NCI-H2227 (cell line): Measurements from ENCODE around the gene HNF4A.
A peak's percentile ranks its signal among the peaks of the same experiment; 100 is the strongest.
"Not testable (repeated sequence)": the region's sequence is repeated elsewhere in the genome, so short reads cannot be mapped to it uniquely, and the experiment has no call there.

Source experiments
- DNase-seq: peaks from one replicate; lab custom pipeline; 2025; ENCODE audit not compliant: unreplicated experiment; lab: John Stamatoyannopoulos, UW

HNF4A gene

DNA sequence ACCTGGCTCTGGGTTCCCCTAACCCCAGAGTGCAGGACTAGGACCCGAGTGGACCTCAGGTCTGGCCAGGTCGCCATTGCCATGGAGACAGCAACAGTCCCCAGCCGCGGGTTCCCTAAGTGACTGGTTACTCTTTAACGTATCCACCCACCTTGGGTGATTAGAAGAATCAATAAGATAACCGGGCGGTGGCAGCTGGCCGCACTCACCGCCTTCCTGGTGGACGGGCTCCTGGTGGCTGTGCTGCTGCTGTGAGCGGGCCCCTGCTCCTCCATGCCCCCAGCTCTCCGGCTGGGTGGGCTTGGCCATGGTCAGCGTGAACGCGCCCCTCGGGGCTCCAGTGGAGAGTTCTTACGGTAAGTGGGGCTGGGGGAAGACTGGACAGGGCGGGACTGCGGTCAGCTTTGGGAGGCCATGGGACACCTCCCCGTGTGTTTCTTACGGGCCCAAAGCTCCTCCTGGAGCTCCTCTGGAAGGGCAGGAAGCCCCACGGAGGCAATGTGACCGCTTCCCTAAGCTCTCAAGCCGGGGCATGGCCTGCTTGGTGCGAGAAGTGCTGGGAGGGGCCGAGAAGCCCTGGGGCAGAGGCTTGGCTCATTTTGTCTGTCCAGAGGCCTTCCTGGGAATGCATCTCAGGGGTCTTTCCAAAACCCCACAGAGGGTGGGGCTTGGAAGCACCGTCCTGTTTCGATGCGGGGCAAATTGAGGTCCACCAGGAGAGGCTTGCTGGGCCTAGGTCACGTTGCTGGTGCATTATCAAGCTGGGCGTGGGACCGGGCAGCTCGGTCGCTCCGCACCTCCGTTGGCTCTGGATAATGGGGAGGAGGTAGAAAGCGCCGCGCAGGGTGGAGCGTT lies at the start of gene HNF4A:
Gene HNF4A, plus strand, starts transcription at position 202 of the 855 bp plus-strand sequence. Its CDS starts 106 bp downstream, at position 308.
- no peak for DNase-seq

DNA sequence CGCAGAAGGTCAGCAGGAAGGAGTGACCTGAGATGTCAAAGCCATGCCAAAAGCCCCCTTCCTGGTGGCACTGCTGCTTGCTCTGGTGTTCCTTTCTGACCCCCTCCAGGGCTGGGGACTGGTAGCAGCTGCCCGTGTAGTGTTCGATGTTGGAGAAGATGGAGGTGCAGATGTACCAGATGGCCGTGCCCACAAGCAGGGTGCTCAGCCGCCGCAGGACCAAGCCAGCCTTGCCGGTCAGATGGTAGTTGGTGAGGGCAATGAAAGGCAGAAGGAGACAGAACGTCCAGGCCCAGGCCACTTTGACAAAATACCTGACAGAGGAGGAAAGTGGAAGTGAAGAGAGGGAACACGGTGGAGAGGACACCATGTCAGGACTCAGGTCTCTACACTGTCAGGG lies 48.6 kb upstream of the HNF4A start:
- no peak for DNase-seq

DNA sequence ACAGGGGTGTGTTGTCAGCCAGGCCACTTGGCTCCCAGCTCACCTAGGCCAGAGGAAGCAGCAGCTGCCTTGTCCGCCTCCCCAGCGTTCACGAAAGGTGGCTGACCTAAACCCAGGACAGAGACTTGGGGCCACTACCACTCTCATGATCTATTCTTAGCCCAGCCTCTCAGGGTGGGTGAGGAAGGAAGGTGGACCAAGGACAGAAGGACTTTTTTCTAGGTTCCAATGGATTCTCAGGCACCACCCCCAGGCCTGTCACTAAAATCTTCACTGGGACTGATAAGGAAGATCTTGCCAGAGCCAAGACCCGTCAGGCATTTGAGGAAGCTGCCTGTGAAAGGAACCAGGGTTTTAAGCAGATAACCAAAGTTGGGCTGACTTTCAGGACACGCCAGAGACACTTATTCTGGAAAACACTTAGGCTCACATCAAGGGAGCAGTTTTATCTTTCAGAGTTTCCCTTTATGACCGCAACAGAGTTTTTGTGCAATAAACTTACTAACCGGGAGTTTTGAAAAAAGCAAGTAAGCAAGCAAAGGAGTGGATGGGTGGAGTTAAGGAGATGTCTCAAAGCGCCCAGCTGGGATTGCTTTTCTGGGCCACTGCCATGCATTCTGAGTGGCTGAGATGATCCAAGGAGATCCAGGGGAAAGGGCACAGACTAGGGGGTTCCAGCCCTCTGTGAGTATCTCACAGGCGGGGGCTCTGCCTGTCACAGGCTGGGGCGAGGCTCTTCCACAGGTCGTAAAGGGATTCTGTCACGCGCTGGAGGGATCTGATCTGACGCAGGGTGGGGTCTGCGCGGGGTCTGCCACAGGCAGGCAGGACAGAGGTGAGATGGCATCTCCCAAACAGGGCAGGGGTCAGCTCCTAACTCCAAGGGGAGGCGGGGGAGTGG lies 45.5 kb upstream of the HNF4A start:
- DNase-seq: no peak

DNA sequence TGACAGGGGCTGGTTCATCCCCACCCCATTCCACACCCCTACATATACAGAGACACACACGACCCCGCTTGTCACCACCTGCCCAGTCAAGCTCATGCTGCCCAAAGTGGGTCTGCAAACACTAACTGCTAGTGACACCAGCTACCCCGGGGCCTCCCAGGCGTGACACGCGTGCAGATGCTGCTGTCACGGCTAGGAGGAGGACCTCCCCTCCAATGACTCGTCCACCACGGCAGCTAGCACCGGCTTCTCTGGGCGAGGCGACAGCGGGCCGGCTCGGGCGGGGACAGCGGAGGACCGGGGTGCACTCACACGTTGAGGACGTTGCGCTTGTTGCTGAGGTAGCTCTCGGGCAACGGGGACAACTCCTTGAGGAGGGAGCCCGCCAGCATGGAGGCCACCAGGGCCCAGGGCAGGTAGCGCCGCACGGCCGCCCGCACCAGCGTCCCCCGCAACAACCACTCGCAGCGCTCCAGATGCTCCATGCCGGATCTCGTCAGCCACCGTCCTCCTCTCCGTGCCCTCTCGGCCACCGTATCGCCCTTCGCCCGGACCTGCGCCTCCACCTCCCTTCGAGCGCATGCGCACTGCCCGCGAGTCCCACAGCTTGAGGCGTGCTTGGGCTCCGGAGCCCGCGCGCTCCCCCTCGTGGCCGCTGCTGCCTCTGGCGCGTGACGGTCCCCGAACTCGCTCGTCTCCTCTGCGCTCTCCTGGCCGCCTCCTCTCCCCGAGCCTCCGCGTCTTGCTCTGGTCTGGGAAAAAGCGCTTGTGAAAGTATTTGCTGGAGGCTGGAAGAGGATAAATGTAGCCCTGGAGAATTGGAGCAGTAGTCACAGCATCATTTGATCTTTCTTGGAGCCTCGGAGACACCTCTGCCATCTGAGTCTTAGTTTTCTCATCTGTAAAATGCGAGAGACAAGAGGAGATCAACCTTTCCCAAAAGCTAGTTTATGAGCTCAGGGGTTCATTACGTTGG lies 44.5 kb upstream of the HNF4A start, which contains the start of gene FITM2:
Gene FITM2, minus strand, starts transcription at position 539 of the 976 bp plus-strand sequence. Its CDS starts 54 bp downstream, at position 485.
- DNase-seq: peak; percentile 99

DNA sequence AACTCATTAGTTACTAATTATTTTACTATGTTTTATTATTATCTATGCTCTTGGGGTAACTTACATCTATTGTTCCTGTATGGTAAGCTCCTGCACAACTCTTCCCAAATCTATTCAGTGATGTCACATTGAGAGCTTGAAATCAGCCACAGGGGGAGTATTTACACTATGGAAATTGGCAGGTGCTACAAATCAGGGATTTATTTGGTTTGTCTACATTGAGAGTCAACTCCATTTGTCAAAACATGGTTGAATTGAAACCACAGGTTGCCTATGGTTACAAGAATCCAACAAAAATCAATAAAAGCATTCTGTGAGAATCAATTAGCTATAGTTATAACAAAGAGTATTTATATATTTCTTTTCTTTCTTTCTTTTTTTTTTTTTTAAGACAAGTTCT lies 40.6 kb upstream of the HNF4A start:
- no peak for DNase-seq

DNA sequence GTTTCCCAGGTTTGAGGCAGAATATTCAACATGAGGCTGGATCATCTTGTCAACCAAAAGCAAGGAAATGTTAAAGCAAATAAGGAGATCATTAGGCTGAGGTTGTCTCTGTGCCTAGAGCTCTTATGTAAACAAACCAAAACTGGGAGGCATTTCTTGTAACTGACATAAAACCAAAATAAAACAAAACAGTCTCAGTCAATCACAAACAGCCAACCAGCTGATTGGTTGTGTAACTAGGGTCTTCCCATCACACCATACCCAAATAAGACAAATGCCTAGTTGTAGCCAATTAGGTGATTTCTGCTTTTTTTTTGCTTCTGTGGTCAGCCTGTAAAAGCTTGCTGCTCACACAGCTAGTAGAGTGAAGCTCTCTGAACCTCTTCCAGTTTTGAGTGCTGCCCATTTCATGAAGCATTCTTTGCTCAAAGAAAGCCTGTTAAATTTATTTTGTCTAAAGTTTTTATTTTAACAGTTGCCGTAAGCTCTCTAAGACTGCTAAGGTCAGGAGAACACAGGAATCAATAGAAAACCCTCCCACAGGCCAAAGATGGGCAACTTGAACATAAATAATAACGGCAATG lies 35.6 kb upstream of the HNF4A start:
- no peak for DNase-seq

DNA sequence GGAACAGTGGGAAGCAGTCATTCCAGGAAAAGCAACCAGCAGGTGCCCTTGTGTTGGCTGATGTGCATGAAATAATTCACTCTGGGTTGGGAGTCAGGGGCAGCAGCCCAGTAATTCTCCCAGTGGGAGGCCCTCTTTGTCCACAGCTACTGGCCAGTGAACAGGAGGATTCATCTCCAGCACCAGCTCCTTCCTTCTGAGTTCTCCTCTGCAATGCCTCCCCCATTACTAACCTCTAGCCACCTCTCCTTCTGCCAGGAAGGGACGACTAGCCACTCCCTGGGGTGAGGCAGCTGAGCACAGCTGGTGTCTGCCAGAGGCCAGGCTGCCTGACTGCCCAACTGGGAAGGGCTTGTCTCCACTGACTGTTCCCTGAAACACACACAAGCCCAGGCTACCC lies 31.2 kb upstream of the HNF4A start:
- DNase-seq: peak; percentile 86

DNA sequence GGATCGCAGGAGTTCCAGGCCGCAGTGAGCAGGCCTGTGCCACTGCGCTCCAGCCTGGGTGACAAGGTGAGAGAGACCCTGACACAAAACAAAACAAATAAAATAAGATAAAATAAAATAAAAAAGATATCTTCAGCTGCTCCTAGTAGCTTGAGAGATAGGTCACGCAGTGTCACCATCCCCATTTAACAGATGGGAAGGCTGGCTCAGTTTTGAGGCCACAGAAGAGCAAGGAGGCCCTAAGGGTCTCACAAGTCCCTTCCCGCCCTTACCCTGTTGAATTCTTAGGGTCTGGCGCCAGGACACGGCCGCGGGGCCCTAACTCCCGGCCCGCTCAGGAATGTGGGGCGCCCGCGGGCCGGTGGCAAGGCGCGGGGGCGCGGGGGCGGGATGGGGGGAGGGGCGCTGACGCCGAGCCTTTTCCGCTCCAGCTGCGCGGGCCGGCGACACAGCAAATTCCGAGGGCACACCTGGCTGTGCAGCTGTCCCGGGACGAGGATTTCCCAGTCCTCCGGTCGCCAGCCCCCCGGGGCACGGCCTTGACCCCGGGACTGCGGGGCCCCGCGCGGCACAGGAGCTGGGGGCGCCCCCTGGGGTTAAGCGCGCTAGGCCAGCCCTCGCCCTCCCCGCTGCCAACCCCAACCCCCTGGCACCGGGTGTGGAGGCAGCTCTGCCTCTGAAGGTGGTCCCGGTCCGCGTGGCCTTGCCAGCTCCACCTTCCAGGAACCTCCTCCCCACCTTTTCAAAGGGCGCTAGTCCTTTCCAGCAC lies 28.9 kb upstream of the HNF4A start:
- no peak for DNase-seq

DNA sequence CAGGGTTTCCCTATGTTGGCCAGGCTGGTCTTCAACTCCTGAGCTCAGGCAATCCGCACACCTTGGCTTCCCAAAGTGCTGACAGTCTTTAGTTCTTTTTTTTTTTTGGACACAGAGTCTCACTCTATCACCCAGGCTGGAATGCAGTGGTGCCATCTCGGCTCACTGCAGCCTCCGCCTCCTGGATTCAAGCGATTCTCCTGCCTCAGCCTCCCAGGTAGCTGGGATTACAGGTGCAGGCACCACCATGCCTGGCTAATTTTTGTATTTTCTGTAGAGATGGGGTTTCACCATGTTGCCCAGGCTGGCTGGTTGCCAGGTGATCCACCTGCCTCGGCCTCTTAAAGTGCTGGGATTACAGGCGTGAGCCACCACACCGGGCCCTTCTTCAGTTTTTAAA lies 27.8 kb upstream of the HNF4A start:
- DNase-seq: not testable (repeated sequence)

DNA sequence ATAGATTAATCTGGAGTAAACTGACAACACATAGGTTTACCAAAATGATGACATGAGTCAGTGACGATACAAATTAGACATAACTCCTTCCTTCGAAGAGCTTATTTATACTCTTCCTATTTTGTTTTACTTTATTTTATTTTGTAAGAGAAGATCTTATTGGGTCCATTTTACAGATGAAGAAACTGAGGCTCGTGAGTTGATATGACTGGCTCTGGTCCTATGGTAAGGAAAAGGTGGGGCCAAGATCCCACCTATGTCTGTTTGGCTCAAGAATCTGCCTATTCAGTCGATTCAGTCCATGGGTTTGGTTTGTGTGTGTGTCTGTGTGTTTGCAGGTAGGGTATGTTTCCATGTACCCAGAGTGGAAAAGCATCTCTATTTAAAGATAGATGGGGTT lies 27.1 kb upstream of the HNF4A start:
- DNase-seq: no peak

DNA sequence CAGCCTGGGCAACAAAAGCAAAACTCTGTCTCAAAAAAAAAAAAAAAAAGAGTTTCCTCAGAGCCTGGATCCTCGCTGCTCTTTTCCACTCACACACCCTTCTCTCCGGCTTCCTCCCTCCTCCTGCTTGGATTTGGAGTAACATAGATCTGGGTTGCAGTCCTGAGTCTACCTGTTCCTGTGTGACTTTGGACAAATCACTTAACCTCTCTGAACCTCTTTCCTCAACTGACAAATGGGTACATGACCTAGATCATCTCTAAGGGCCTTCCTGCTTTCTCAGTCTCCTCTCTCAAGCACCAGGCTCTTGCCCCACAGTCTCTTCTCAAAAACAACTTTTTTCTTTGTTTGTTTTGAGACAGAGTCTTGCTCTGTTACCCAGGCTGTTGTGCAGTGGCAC lies 24.3 kb upstream of the HNF4A start:
- no peak for DNase-seq

DNA sequence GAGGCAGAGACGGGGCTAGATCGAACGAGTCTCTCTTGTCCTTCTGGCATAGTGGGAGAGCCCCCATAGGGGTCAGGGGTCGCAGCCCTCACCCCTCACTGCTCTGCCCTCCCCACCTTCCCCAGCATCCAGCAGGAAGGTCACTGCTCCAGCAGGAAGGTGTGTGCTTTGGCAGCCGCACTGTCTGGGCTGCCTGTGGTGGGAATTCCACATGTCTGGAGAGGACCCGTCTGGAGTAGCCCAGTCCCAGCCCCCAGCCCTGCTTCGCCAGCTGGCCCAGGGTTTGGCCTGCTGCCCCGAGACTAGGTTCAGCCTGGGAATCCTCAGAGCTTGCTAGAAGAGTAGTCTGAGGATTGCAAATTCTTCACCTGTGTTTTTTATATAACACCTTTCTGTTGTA lies 21.2 kb upstream of the HNF4A start:
- no peak for DNase-seq

DNA sequence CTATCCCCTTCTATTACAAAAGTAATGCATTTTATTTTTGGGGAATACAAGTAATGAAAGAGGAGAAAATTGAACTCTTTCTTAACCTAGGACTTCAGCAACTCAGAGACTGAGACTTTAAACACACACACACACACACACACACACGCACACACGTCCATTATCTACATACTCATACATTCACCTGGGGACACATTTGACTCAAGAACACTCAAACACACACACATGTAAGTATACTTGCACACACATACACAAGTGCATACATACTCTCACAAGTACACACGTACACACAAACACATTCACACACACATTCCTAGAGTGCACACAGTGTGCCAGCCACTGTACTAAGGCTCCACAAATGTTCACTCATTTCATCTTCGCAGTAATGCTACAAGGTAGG lies 20.8 kb upstream of the HNF4A start:
- DNase-seq: no peak

DNA sequence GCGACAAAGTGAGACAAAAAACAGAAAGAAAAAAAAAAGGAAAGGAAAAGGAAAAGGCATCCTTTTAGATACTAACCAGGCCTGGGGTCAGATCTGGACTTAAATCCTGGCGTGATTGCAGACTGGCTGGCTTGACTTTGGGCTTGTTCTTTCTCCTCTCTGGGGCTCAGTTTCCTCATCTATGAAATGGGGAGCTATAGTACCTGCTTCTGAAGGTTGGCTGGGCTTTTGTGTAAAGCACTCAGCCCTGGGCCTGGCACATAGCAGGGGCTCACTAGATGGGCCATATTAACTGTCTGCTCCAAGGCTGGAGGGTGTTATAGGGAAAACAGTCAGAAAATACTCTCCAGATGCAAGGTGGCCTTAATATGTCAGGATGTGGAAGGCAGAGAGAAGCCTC lies 19.8 kb upstream of the HNF4A start:
- DNase-seq: no peak

DNA sequence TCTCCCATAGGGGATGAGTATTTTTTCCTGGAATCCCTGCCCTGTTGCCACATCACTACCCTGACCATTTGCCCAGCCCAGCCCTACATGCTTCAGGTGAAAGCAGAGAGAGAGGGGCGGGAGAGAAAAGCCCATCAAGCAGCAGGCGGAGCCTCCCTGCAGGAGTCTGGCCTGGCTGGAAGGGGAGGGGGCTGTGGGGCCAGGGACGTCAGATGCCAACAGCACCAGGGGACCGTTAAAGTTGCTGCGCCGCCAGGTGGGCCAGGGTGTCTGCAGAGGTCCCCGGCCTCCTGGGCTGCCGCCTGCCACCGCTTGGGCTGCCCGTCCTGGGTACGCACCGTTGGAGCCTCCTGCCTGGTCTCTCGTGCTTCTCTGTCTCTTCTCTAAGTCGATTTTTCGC lies 19.4 kb upstream of the HNF4A start:
- peak; percentile 30 for DNase-seq

DNA sequence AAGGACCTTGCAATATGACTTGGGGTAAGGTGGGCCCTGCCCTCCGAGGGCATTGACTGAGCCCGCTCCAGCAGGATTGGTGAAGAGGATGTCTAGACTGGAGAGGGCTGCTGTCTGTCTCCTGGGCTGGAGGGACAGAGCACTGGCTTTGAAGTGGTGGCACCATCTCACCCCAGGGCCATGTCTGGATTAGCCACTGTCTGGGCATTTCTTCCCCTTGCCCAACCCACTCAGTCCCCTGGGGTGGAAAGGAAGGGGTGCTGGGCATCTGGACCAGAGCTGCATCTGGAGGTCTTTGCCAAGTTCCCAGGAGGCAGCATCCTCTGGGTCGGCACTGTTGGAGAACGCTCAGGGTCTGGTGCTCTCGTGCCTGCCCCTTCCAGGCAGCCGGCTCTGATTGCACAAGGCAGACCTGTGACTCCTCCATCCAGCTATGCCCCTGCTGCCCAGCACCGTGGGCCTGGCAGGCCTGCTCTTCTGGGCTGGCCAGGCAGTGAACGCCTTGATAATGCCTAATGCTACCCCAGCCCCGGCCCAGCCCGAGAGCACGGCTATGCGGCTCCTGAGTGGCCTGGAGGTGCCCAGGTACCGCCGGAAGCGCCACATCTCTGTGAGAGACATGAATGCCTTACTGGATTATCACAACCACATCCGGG lies 18.6 kb upstream of the HNF4A start, which contains the start of gene R3HDML:
Gene R3HDML, plus strand, starts transcription at position 319 of the 656 bp plus-strand sequence. Its CDS starts 115 bp downstream, at position 434.
- DNase-seq: no peak

DNA sequence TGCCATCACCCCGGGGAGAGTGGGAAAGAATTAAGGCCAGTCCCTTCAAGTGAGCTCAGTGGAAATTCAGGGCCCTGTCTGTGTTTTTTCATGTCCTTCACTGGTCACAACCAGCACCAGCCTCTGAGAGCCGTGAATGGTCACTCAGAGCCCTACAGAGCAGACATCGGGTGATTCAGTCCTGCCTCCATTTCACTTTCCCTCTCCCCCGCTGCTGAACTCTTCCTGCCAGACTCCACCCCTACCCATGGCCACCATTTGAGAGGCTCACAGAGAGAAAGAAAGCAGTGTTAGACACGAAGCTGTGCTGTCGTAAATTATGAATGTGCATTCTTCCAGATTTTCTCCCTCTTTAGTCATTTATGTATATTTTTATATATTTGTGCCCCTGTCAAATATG lies 13.3 kb upstream of the HNF4A start:
- DNase-seq: no peak

DNA sequence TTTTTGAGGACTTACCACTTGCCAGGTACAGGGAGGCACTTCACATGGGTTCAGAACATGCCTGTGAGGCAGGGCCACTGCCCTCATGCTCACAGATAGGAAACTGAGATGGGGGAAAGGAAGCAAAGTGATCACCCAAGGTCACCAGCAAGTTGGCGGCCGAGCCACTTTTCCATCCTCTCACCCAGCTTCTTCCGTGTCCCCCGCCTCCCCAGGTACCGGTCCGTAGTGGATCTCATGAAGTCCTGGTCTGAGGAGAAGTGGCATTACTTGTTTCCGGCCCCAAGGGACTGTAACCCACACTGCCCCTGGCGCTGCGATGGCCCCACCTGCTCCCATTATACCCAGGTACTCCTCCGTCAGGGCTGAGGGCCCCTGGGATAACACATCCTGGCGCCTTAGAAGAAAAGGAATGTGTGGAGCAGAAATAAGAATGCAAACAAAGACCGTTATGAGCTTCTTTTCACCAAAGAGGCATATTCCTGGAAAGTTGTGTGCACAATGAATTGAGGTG lies 12.3 kb upstream of the HNF4A start:
- DNase-seq: no peak

DNA sequence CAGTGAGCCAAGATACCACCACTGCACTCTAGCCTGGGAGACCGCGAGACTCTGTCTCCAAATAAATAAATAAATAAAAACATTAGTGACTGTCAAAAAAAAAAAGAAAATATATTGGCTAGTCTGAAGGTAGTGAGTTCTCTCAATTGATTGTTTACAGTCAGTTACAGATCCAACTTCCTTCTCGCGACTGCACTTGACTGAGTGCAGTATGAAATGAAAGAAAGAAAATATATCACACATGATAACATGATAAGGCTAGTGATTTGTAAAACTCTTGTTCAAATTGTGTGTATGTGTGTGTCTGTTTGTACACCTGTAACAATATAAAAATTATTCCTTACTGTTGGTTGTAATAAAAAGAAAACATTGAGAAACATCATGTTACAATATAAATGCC lies 10.8 kb upstream of the HNF4A start:
- DNase-seq: no peak
